Activated CD8-positive, alpha-beta memory T cell treated with anti-CD3 and anti-CD28 coated beads, Interleukin-2, amount 50 U/mL, for 48 hours (primary cell): ENCODE results near the gene MED12L.

Experiments
- DNase-seq: peaks from one replicate; pipeline ENCODE4 v3.0.0-alpha.2; 2020

Gene MED12L

DNA sequence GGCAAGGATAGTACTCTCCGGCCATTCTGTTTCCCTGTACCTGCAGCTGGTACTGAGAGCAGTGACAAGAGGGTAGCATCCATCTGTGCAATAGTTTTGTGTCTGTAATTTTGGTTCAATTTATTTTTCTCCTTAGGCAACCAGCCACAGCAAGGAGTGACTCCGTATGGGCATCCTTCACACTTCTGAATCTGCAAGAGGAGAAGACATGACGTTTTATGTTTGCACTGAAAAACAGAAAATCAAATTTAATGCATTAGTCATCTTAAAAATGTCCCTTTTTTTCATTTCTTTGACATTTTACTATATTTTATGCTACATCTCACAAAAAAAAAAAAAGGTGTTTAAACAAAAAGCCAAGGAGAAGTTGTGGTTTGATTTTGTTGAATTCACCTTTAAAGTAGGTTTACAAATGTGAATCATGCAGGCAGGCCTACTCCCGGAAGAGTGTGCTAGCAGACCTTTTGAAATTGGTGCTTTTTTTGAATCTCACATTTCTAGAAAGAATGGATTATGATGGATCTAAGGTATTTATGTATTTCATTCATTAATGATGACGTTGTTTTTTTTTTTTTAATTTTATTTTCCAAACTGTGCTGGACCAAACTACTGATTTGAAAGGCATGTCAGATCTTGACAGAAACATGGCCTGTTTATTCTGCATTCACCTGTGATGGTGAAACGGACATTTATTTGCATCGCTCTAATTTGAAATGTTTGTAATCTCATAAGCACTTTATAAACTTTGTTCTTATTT, 347.3 kb downstream of the MED12L start:
- DNase-seq: no peak

DNA sequence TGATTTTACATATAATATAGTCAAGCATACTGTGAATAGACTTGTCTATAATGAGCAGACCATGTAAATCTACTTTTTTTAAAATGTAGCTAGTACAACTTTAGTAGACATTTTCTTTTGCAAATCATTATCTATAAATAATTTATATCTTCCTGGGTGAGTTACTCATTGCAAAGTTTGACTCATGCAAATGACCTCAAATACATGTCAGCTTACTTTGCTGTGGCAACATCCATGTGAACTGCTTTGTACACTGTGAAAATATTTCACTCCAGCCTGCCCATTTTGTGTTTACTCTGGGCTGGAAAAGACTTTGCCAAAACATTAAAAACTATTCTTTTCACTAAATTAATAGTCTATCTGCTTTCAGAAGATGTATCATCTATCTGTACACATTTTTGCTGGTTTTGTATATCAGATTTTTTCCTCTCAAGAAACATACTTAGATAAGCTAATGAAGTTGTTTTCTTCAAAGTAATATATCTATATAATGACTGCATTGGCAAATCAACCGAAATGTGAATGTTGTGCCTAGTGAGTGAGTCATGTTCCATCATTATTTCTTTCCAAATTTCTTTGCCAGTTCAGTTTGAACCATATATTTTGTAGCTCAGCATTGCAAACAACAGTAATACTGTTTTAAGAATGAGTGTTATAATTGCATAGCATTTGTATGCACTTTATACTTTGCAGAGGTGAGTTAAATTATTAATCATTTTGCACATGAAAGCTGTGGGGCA, 348.9 kb downstream of the MED12L start:
- no peak for DNase-seq

DNA sequence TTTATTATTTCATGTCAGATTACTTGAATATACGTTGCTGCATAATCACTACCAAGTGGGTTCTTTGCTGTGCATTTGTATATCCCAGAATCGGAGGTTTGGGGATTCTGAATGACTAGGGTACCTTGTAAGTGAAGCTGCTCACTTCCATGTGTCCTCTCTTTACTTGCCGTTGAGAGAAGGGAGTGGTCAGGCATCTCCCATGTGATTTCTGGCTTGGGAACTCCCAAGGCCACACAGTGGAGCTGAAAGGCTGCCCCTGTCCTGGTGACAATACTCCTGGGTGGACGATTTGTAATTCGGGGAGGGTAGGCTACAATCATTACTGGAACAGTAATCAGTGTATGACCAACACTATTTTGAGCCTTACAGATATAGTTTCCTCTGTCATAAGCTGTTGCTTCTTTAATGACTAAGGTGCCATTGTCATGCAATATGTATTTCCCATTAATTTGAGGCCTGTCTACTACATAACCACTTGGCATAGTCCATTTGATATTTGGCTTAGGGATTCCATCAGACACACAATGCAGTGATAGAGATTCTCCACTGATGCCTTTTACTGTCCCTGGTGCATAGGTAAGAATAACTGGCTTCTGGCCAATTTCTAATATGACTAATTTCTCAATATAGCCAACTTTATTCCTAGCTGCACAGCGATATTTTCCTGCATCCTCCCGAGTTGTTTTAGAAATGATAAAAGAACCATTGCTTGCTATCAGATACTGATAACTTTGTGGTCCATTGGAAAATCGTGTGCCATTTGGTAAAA, 351.4 kb downstream of the MED12L start:
- no peak for DNase-seq

DNA sequence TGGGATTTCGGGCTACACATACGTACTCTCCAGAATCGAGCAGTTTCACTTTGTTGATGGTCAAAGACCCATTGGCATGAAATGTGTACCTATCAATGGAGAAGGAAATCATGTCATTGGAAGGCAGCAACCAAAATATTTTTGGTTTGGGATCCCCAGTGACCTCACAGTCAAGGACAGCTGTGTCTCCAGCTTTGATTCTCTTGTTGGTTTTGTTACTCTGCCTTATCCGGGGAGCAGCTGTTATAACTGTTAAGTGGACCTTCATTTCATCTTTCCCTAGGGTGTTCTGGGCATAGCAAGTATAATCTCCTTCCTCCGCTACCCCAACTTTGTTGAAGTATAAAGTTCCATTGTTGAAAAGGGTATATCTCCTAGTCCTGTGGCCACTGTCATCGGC, 352.4 kb downstream of the MED12L start:
- DNase-seq: no peak

DNA sequence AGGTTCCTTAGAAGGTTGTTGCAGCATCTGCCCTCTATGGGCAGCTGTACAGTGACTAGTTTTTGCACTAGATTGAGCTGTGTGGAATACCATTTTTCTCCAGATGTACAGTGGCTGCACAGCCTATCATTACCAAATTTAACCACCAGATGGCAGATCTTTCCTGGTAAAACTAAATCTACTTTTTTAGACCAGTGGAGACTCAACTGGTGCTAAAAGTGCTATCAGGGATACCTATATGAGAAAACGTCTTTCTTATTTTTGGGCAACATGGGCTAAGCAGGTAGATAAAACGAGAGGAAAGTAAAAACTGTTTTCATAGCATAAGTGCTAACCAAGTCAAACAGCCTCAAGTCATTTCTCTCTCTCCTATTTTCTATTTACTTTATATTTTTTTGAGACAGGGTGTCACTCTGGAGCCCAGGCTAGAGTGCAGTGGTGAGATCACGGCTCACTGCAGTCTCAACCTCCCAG, 354.2 kb downstream of the MED12L start:
- DNase-seq: no peak

DNA sequence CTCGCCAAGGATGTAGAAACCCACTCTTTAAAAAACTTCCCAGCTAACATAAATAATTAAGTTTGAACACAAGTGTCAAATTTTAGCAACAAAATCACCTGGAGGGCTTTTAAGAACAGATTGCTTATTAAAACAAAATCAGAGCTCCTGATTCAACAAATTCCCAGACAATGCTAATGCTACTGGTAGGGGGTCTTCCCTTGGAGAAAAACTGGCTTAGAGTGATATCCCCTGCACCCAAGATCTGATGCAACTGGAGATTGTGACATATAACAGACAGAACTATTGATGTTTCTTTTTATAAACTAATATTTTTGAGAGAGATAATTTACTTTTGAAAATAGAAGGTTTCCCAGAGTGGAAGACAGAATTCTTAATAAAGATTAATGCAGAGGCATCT, 355.5 kb downstream of the MED12L start:
- DNase-seq: no peak

DNA sequence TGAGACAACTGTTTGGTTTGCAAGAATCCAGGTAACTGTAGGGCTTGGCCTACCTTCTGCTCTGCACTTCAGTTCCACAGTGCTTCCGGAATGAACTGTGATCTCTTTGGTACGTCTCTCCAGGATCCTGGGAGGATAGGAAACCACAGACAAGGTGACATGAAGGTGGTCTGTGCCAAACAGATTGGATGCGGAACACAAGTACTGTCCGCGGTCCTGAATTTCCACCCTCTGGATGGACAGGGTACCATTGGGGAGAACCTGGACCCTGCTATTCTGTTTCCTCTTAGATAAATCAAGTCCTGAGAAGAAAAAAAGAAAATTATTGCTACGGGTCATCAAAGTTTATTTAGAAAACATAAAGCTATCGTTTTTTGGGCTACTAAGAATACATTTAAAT, 358.1 kb downstream of the MED12L start:
- no peak for DNase-seq

DNA sequence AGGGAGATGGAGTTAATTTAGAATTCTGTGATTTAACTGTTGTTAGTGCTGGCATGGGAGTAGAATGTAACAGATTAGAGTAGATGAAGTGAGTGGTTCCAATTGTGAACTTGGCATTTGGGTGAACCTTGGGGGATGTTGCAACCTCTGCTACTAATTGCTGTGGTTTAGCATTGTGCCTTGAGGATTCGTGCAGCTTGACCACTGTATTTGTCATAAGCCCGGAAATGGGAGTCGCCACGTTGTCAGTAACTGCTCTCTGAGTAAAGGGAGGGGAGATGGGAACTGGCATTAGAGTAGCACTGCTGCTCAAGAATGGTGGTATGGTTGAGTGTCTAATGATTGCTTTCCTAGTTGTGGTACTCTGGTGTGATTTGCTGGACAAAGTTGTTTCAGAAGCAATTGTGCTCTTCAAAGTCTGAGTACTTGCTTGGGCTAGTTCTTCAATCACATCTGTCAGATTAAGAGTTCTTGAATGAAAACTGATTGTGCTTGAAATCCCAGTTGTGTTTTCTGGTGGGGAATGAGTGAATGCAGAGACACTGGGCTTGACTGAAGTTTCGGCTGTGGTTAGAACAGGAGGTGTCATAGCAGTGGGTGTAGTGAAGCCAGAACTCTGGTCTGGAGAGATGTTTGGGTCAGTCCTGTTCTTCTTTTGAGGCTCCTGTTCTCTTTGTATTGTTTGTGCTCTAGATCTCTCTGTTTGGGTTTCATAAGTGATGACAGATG, 360.0 kb downstream of the MED12L start:
- no peak for DNase-seq

DNA sequence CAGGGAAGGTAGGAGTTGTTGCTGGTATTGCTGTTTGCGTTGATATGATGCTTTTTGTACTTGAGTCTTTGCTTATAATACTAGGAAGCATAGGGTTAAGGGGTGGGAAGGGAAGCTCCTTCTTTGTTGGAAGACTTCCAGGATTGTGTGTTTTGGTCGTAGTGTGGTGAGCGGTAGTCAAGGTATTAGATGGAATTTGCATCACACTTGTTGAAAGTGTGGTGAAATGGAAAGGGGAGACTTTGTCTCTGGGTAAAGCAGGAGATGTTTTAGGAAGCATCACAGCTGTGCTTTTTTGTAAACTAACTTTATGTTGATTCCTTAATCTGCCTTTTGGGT, 360.5 kb downstream of the MED12L start:
- DNase-seq: no peak

DNA sequence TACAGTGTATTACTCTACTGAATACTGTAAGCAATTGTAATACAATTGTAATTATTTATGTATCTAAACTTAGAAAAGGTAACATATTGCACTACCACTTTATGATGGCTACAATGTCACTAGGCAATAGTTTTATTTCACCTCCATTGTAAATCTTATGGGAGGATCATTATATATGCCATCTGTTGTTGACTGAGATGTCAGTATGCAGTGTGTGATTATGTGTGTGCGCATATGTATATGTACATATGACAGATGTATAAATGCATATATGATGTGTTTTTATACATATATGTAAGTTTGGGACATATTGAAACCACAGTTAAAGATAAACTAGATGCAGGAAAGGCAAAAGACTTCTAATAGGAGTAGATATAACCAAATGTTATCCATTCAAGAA, 366.9 kb downstream of the MED12L start:
- DNase-seq: no peak

DNA sequence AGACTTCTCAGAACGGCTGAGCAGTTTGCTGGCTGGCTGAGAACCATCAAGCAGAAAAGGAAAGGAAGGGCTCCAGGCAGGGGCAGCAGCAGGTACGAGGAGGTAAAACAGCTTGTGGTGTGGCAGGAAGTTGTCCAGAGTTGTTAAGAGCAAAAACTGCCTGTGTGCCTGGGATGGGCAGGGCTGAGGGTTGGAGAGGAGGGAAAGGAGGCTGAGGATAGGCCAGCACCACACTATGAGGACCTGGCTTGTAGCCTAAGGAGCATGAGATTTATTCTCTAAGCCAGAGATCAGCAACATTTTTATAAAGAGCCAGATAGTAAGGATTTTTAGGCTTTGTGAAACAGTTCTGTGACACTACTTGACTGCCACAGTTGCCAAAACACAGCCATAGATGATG, 367.4 kb downstream of the MED12L start:
- no peak for DNase-seq

DNA sequence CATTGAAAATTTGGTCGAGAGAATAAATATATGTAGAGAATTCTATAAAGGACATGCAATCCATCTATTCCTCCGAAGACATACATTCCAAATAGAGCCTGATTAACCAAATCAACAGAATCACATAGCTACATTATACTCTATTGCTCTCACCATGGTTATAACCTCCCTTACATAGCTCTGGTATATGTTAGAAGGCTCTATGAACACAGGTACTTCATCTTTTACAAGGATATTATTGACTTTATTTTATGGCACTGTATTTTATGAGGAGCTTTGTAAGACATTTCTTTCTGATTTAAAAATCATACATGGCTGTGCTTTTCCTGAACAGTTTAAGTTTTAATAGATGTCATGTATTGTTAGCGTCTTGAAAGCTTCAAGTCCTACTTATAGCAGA, 370.6 kb downstream of the MED12L start:
- DNase-seq: no peak

DNA sequence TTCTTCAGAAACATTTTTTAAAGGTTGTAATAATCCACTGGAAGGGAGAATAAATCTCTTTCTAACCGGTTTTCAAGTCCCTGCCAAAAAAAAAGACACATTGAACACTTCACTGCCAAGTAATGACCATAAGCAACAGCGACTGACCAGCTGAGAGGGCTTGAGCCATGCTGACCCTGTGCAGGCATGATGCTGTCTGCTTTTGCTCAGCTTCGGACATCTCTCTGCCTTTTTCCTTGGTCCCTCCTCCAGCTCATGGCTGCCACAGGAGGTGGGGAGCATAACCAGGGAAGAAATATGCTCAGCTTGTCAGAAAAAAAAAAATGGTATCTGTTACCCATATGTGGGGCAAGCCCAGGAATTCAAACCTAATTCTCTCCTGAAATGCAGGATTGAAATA, 373.9 kb downstream of the MED12L start:
- DNase-seq: no peak

DNA sequence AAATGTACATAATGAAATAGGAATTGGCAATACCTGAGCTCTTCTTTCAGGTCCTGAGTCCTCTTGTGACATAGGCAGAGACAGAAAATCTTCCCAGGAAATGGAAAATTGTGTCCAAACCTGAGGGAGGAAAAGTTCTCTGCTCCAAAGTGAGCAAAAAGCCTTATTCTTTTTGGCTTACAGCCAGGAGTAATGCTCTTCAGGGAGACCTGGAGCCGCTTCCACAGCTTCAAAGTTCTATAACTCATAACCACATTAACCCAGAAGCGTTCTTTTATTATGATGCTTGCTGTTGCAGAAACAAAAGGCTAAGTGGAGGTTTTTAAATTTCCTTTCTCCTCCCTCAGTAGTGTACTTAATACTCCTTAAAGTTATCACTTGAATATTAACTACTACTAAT, 374.8 kb downstream of the MED12L start:
- no peak for DNase-seq

DNA sequence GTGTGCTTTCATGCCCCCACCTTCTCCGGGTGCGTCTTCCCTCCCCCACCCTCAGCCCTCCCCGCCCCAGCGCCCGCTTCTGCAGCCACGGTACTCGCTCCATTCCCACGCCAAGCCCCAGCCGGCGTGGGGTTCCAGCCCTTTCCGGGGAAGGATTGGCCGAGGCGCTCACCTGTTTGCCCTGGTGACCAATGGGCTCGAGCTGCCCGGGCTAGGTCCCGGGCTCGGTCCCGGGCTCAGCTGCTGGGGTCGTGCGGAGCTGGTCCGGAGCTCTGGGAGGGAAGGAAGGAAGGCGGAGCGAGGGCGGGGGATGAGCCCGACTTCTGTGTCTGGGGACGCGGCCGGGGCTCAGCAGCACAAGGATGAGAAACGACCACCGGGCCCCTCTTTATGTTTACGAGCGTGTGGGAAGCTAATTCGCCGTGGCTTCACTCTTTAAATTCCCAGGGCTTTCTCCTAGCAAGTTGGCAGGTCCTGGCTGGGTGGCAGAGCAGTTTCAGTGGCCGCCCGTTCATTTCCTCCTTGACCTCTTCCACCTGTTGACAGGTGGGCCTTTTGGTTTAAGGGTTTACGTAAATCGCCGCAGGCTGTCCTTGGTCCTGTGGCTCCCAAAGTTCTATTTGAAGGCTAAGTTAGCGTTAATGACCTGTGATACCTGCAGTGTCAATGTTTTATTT, 375.4 kb downstream of the MED12L start, which contains the start of gene IGSF10:
IGSF10 (minus strand) TSS at position 288 of the 677 bp plus-strand sequence. CDS start 2,352 bp downstream, outside the sequence.
- DNase-seq: no peak

DNA sequence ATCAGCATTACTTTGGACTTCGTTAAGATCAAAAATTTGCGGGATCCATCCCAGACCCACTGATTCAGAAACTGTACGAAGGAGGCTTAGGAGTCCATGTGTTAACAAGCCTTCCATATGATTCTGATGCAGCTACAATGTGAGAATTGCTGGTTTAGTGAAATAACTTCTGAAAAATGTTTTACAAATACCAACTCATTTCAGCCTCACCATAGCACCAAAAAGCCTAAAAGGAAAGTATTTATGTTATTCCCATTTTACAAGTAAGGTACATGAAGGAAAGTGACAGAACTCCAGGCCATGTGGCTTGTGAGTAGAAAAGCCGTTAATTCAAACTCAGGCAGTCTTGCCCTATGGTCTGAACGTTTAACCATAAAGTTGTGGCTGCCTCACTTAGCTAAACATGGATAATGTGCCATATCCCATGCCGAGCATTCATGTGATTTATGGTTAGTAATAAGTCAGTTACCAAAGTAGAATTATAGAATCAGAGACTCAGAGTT, 376.9 kb downstream of the MED12L start:
- no peak for DNase-seq

DNA sequence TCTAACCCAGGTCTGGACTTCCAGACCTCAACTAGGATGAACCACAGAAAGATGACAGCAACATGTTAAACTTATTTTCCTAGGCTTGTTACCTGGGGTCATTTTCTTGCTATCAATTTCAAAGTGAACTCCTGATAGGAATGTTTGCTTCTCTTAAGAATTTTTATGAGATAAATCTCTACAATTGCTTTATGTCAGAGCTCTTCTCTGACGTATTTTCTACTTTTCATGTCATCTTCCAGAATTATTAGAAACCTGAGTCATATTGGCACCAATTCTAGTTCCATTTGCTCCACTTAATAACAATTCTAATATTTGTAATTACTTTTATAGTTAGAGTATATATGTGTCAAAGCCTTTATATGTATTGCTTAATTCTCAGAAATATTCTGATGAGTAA, 377.5 kb downstream of the MED12L start:
- no peak for DNase-seq

DNA sequence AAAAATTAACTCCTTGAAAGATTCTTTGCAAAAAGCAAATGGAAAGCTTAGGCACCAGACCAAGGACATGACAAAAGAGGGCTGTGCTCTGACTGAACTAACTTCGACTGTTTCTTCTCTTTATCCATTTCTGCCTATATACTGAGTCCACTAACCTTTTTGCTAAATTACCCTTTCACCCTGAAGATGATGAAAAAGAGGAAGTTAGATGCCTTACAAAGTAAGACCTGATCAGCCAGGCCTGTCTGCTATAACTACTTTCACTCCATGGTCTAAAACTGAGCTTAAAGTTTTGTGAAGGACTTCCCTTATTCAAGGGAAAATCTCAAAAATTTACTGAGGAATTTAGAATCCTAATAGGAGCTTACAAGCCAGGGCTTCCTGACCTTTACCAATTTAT, 381.6 kb downstream of the MED12L start:
- DNase-seq: no peak

DNA sequence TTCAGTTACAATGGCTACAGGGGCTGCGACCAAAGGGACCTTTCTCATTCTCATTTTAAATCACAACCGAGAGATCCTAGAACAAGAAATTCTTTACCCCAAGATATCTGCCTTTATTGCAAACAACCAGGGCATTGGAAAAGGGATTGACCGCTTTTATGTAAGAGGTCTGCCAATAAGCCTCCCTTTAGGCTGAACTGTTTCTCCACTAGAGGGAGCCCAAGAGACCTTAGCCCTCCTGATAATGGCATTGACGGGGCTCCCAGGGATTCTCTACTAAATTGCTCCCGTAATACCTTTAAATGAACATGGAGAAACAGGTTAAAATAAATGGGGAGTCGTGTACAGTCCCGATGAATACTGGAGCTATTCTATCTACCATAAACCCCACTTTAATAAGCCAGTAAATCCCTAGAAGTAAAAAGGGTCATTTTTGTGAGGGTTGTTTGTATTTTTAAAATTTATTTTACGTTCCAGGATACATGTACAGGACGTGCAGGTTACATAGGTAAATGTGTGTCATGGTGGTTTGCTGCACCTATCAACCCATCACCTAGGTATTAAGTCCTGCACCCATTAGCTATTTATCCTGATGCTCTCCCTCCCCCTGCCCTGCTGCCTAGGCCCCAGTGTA, 382.9 kb downstream of the MED12L start:
- no peak for DNase-seq

DNA sequence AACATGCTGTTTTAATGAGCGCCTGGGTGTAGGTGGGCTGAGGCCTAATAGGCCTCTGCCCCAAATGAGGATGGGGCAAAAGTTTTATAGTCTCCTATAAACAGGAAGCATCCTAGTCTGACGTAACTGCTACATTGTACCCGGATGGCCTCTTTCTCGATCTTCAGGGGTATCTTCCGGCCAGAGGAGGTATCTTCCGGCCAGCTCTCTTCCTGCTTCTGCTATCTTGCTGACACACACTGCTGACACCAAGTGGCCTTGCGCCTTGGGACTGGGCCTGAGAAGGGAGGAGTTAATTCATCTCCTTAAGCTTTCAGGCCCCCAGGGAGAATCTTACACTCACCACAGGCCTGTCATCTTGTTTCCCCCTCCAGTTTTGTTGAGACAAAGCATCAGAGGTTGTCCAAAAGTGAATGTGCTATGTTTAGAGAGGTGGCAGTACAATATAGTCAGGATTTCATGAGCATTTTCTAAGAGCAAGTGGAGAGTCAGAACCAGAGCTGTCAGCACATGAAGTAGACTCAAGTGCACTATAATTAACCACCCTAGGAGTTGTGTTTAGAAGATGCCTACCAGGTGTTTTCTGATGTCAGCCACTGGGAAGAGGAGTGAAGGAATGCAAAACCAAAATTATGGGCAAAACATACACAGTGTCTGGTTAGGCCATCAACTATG, 391.0 kb downstream of the MED12L start:
- no peak for DNase-seq
